ENCODE data around the gene CLK1. TPM values are rescaled to one million over a fixed set of nuclear protein-coding genes. Genes with fewer than 3 reads are reported as not detected.
A peak's percentile ranks its signal among the peaks of the same experiment; 100 is the strongest.
"Not testable (repeated sequence)": the region's sequence is repeated elsewhere in the genome, so short reads cannot be mapped to it uniquely, and the experiment has no call there.

The CLK1 gene
- total RNA-seq, 2 experiments from 2014 or later, result 74.9 to 104 TPM

- no TSS peak for BruUV-seq (replicated peaks)
- peaks cover 69% of the 10 kb centered on the region for H3K79me2 ChIP-seq (ENCODE audit: insufficient read depth, low read depth, low read length)
- peak within 1 kb of the TSS; percentile 98 for H3K27ac ChIP-seq (ENCODE audit: low read depth, low read length, poor library complexity, severe bottlenecking)
These were observed 24.5 kb upstream of the CLK1 start, which contains the start of the genes NIF3L1 and PPIL3 for GRCh38 chr2:200888704-200889625. TSS of gene NIF3L1 (plus strand) at chr2:200889371. CDS start at chr2:200891944, 2,573 bp downstream. TSS of gene PPIL3 (minus strand) at chr2:200889077. CDS start at chr2:200887615, 1,462 bp downstream.

DNA sequence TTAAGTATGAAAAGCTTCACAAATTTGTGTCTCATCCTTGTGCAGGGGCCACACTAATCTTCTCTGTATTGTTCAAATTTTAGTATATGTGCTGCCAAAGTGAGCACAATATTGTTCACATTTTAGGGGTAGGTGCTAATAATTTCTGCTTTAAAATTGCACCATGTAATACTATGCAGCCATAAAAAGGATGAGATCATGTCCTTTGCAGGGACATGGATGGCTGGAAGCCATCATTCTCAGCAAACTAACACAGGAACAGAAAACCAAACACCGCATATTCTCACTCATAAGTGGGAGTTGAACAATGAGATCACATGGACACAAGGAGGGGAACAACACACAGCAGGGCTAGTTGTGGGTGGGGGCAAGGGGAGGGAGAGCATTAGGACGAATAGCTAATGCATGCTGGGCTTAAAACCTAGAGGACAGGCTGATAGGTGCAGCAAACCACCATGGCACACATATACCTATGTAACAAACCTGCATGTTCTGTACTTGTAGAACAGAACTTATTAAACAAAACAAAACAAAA, 17.3 kb upstream of the CLK1 start:
- intact Hi-C loops (cut with micrococcal nuclease; ENCODE audit: unreplicated experiment), result loop anchor here (10.0 kb wide), 1 partner anchor 367 kb away; the partner anchor contains the start of gene KCTD18
- H3K27ac ChIP-seq (ENCODE audit: low read depth, low read length, poor library complexity, severe bottlenecking); H3K9me3 ChIP-seq (ENCODE audit: low read length); CTCF ChIA-PET (ENCODE audit: unreplicated experiment); H3K4me3 ChIP-seq (ENCODE audit: low read depth, low read length, poor library complexity, severe bottlenecking); H2AFZ ChIP-seq (ENCODE audit: low read length); BruUV-seq (replicated peaks); H4K20me1 ChIP-seq (ENCODE audit: insufficient read depth, low read length); H3K9me2 ChIP-seq (ENCODE audit: insufficient read depth, low read length); H3K4me2 ChIP-seq (ENCODE audit: low read length); DNase-seq (ENCODE audit: low spot score): not testable (repeated sequence)
- Histone ChIP-seq H3K36me3 (ENCODE audit: insufficient read depth, low read length) (peaks cover 79% of the 10 kb centered on the region), H3K4me1 (ENCODE audit: insufficient read depth, low read length, poor library complexity, severe bottlenecking) (peaks cover 13% of the 10 kb centered on the region), H3K79me2 (ENCODE audit: insufficient read depth, low read depth, low read length) (peaks cover 16% of the 10 kb centered on the region)
- POLR2A ChIA-PET, result interaction anchor here (0.6 to 1.5 kb wide), 3 partner anchors 16 to 93 kb away, joined by 3 to 11 read pairs (median 3); no protein-coding TSS in a partner anchor

More at GRCh38 chr2:200888704-200889625, 24.5 kb upstream of the CLK1 start, which contains the start of the genes NIF3L1 and PPIL3:
- DNase-seq (ENCODE audit: low spot score), result peak; percentile 99
- POLR2A ChIA-PET, result interaction anchor here (0.5 to 2.1 kb wide), 22 partner anchors 10 to 1591 kb away, joined by 3 to 22 read pairs (median 4); partner anchors contain the start of genes CLK1, HYCC2, NDUFB3 and ORC2
- peaks cover 52% of the 10 kb centered on the region for H3K4me1 ChIP-seq (ENCODE audit: insufficient read depth, low read length, poor library complexity, severe bottlenecking)
- H4K20me1 ChIP-seq (ENCODE audit: insufficient read depth, low read length), result peaks cover 4% of the 10 kb centered on the region; the same call in 1 of the 2 replicates
- CTCF ChIA-PET (ENCODE audit: unreplicated experiment), result no interaction called here
- H2AFZ ChIP-seq (ENCODE audit: low read length), result peak within 1 kb of the TSS; percentile 89
- peak within 1 kb of the TSS; percentile 78 for H3K4me2 ChIP-seq (ENCODE audit: low read length)
- H3K9me2 ChIP-seq (ENCODE audit: insufficient read depth, low read length), result no peaks in the 10 kb centered on the region
- H3K4me3 ChIP-seq (ENCODE audit: low read depth, low read length, poor library complexity, severe bottlenecking), result peak within 1 kb of the TSS; percentile 90
- intact Hi-C loops (cut with micrococcal nuclease; ENCODE audit: unreplicated experiment), result loop anchor here (1.0 to 10.0 kb wide), 5 partner anchors 25 to 374 kb away; partner anchors contain the start of genes CLK1 and KCTD18
- no peak for TF ChIP-seq EZH2phosphoT487 (IDR thresholded peaks at IDR 0.05; ENCODE audit: borderline replicate concordance, low read depth, low read length)
- peak; percentile 39; the same call in 1 of the 2 replicates for TF ChIP-seq CTCF (conservative IDR thresholded peaks at IDR 0.05; ENCODE audit: low read length)
- H3K9me3 ChIP-seq (ENCODE audit: low read length), result no peaks in the 10 kb centered on the region
- peaks cover 34% of the 10 kb centered on the region for H3K36me3 ChIP-seq (ENCODE audit: insufficient read depth, low read length)

DNA sequence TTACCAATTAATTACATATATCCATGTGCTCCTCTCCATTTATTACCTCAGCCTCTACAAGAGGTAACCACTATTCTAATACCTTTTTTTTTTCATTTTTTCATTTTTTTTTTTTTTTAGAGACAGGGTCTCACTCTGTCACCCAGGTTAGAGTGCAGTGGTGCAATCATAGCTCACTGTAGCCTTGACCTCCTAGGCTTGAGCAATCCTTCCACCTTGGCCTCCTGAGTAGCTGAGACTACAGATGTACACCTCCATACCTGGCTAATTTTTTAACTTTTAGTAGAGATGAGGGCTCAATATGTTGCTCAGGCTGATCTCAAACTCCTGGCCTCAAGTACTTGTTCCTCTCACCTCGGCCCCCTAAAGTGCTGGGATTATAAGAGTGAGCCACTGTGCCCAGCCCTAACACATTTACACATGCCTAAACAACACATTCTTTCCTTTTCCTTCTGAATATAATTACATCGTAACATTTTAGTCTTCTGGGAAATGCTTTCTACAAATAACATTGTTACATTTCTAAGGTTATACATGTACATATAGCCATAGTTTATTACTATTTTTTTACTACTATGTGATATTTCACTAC, 13.9 kb upstream of the CLK1 start:
- ChIA-PET CTCF (ENCODE audit: unreplicated experiment) (no interaction called here), POLR2A (interaction anchor here (0.6 to 1.6 kb wide), 8 partner anchors 9 to 800 kb away, joined by 3 to 10 read pairs (median 4); partner anchors contain the start of gene CLK1)
- no peaks in the 10 kb centered on the region for H3K4me1 ChIP-seq (ENCODE audit: insufficient read depth, low read length, poor library complexity, severe bottlenecking)
- H3K4me3 ChIP-seq (ENCODE audit: low read depth, low read length, poor library complexity, severe bottlenecking), result no peak overlapping the region
- H3K27ac ChIP-seq (ENCODE audit: low read depth, low read length, poor library complexity, severe bottlenecking), result no peak overlapping the region
- H3K36me3 ChIP-seq (ENCODE audit: insufficient read depth, low read length), result peaks cover 93% of the 10 kb centered on the region
- H3K9me3 ChIP-seq (ENCODE audit: low read length), result no peaks in the 10 kb centered on the region
- no peaks in the 10 kb centered on the region for H3K79me2 ChIP-seq (ENCODE audit: insufficient read depth, low read depth, low read length)
- no peaks in the 10 kb centered on the region for H3K9me2 ChIP-seq (ENCODE audit: insufficient read depth, low read length)
- H2AFZ ChIP-seq (ENCODE audit: low read length), result no peak overlapping the region
- no peak for TF ChIP-seq EZH2phosphoT487 (IDR thresholded peaks at IDR 0.05; ENCODE audit: borderline replicate concordance, low read depth, low read length)
- TF ChIP-seq CTCF (conservative IDR thresholded peaks at IDR 0.05; ENCODE audit: low read length), result no peak
- no peak overlapping the region for H3K4me2 ChIP-seq (ENCODE audit: low read length)
- no peaks in the 10 kb centered on the region for H4K20me1 ChIP-seq (ENCODE audit: insufficient read depth, low read length)
- no peak for DNase-seq (ENCODE audit: low spot score)
- intact Hi-C loops (cut with micrococcal nuclease; ENCODE audit: unreplicated experiment), result no loop called here
- BruUV-seq (replicated peaks), result no TSS peak
